K562 (cell line): ENCODE results near the gene MED20. TPM values are rescaled to one million over a fixed set of nuclear protein-coding genes. Genes with fewer than 3 reads are reported as not detected.

ENCODE experiments used
- ATAC-seq: fragments of 200-7000 bp; cut with Tn5 transposase; 3 replicates; pipeline ENCODE4 v1.9.1; 2020; ENCODE audit warnings: moderate library complexity
- BruUV-seq: library from RNA; stranded (reverse); fragments of 400-500 nt; replicated peaks from 2 replicates; lab custom pipeline; 2021; lab: Mats Ljungman, UMichigan
- CTCF ChIA-PET: fragments of 300-600 bp; formaldehyde crosslinking; extraction: SDS; loops from one replicate; lab custom pipeline; 2021; ENCODE audit warnings: low intra/inter-chr PET ratio; lab: Yijun Ruan, JAX
- POLR2A ChIA-PET: fragments of 300-600, 350-650 bp; sonication (Branson Sonifier 250); formaldehyde crosslinking; extraction: SDS; loops from one replicate; lab custom pipeline; 2021; ENCODE audit warnings: antibody characterized with exemption, inconsistent platforms; lab: Yijun Ruan, JAX
- DNase-seq, 4 experiments: peaks; one replicate each; pipeline versions ENCODE4 v3.0.0 to v3.0.0-alpha.2; 2011 to 2018; ENCODE audit warnings: low spot score in 3 of 4, mixed read lengths in 3 of 4; ENCODE audit errors: extremely low read depth in 1 of 4
- FAIRE-seq: peaks from 2 replicates; lab custom pipeline; 2011; peaks lifted over from hg19 to GRCh38; lab: Jason Lieb, UNC
- H2AFZ ChIP-seq: 2 replicates; pipeline ENCODE4 v1.6.0; 2011; ENCODE audit warnings: low read depth, low read length, control low read depth, inconsistent platforms
- H3K27ac ChIP-seq: fragments of 200-600 bp; 3 replicates; pipeline ENCODE4 v1.8.0; 2011; ENCODE audit warnings: low read depth, mild to moderate bottlenecking, control low read depth, inconsistent platforms, low read length, moderate library complexity, mixed read lengths; ENCODE audit errors: extremely low read depth
- H3K27me3 ChIP-seq, 2 experiments: fragments of 300-600 bp in 1 of 2; 2 replicates in 1 of 2; 3 replicates in 1 of 2; pipeline versions ENCODE4 v1.6.0 to v1.8.0; 2011; ENCODE audit warnings: inconsistent platforms in 2 of 2, low read length in 2 of 2, mild to moderate bottlenecking in 1 of 2, mixed read lengths in 1 of 2, moderate library complexity in 1 of 2; ENCODE audit not compliant: control insufficient read depth in 2 of 2, insufficient read depth in 2 of 2
- H3K36me3 ChIP-seq: fragments of 300-600 bp; 3 replicates; pipeline ENCODE4 v1.8.0; 2011; ENCODE audit warnings: mild to moderate bottlenecking, low read length, inconsistent platforms; ENCODE audit not compliant: control insufficient read depth, insufficient read depth
- H3K4me1 ChIP-seq, 2 experiments: fragments of 200-600 bp in 1 of 2; replicated peaks in 1 of 2; 2 replicates in 1 of 2; 3 replicates in 1 of 2; pipeline versions ENCODE4 v1.5.1 to v1.8.0; 2011; ENCODE audit warnings: inconsistent platforms in 2 of 2, low read length in 2 of 2, mild to moderate bottlenecking in 1 of 2, mixed read lengths in 1 of 2, moderate library complexity in 1 of 2; ENCODE audit not compliant: control insufficient read depth in 2 of 2, insufficient read depth in 2 of 2
- H3K4me2 ChIP-seq: 2 replicates; pipeline ENCODE4 v1.6.1; 2011; ENCODE audit warnings: low read length, control low read depth, inconsistent platforms, mixed read lengths; ENCODE audit not compliant: insufficient read depth
- H3K4me3 ChIP-seq: fragments of 200-600 bp; sonication (generic), shearing (Covaris generic); 2 replicates; pipeline ENCODE4 v1.5.1; 2016; ENCODE audit warnings: control low read depth, inconsistent platforms
- H3K79me2 ChIP-seq: fragments of 200-600 bp; 3 replicates; pipeline ENCODE4 v1.8.0; 2011; ENCODE audit warnings: low read length, inconsistent platforms; ENCODE audit not compliant: control insufficient read depth, insufficient read depth
- H3K9ac ChIP-seq, 2 experiments: 2 replicates each; pipeline versions ENCODE4 v1.6.0 to v1.6.1; 2011; ENCODE audit warnings: low read depth in 2 of 2, low read length in 2 of 2, control low read depth in 1 of 2, inconsistent platforms in 1 of 2, mild to moderate bottlenecking in 1 of 2, mixed read lengths in 1 of 2; ENCODE audit not compliant: insufficient read depth in 1 of 2
- H3K9me1 ChIP-seq: one replicate; pipeline ENCODE4 v1.6.0; 2011; ENCODE audit warnings: inconsistent platforms, mild to moderate bottlenecking, low read length, moderate library complexity; ENCODE audit not compliant: control insufficient read depth, insufficient read depth
- H3K9me3 ChIP-seq: replicated peaks from 2 replicates; pipeline ENCODE4 v1.5.1; 2011; ENCODE audit warnings: low read depth, low read length, inconsistent platforms; ENCODE audit not compliant: control insufficient read depth, insufficient read depth
- H4K20me1 ChIP-seq: replicated peaks from 2 replicates; pipeline ENCODE4 v1.6.1; 2011; ENCODE audit warnings: low read length, inconsistent platforms, mixed read lengths; ENCODE audit not compliant: control insufficient read depth, insufficient read depth
- CEBPG ChIP-seq, 3 experiments: fragments of 200-800 bp in 1 of 3; sonication (Bioruptor generic) in 1 of 3; sonication (generic) in 1 of 3; formaldehyde crosslinking in 1 of 3; IDR thresholded peaks in 2 of 3; conservative IDR thresholded peaks in 1 of 3; 2 replicates each; pipeline versions ENCODE4 v1.6.1 to v1.8.0; 2016 to 2022; ENCODE audit warnings: missing compliant biosample characterization in 2 of 3, missing genetic modification characterization in 2 of 3, mild to moderate bottlenecking in 1 of 3, missing genetic modification reagents in 1 of 3
- WGBS: fragments of 100-300 bp; shearing (Covaris generic); methylation state at CpG from one replicate; pipeline ENCODE4 v1.1.6; 2016; ENCODE audit warnings: low coverage, mixed read lengths; ENCODE audit not compliant: insufficient coverage; ENCODE audit errors: missing lambda C conversion rate; 5-methylcytosine and 5-hydroxymethylcytosine counted together
- in situ Hi-C: fragments of 300-500 bp; cut with MboI; formaldehyde crosslinking; loops from 4 replicates; pipeline ENCODE4 v1.15.0; 2018; ENCODE audit warnings: inconsistent platforms, mixed read lengths
- intact Hi-C: fragments of 100-400 bp; cut with micrococcal nuclease; formaldehyde crosslinking; loops from 2 replicates; pipeline ENCODE4 v1.14.2; 2022
- polyA plus RNA-seq, 8 experiments: library from polyadenylated mRNA; depleted of rRNA in 4 of 8; stranded (reverse) in 5 of 8; unstranded in 3 of 8; fragments of >200 nt; fragmentation: Nextera tagmentation in 2 of 8; fragmentation: Illumina TruSeq in 1 of 8; extraction: Ambion mirVana in 2 of 8; extraction: Trizol in 1 of 8; gene quantifications; 2 replicates each; pipeline versions ENCODE4 v1.2.1 to v1.2.3, GENCODE V29; 2011 to 2014; ENCODE audit warnings: inconsistent platforms in 1 of 8, missing spikeins in 1 of 8
- total RNA-seq, 7 experiments: library from RNA; depleted of rRNA in 6 of 7; stranded (reverse); fragments of >200 nt in 6 of 7; fragmentation: Illumina TruSeq in 2 of 7; extraction: Trizol in 2 of 7; gene quantifications; 2 replicates each; pipeline versions ENCODE4 v1.2.1 to v1.2.3, GENCODE V29; 2011 to 2021; ENCODE audit warnings: low replicate concordance in 1 of 7
- TF ChIP-seq, protein P1 (sequence below), 2 experiments: fragments of 450-650 bp in 1 of 2; sonication (generic) in 1 of 2; formaldehyde crosslinking in 1 of 2; IDR thresholded peaks in 1 of 2; conservative IDR thresholded peaks in 1 of 2; 2 replicates each; pipeline versions ENCODE4 v1.6.1 to v1.8.1; 2016 to 2023; ENCODE audit warnings: mild to moderate bottlenecking in 2 of 2, moderate library complexity in 2 of 2, inconsistent platforms in 1 of 2, missing genetic modification reagents in 1 of 2
- TF ChIP-seq, protein P2 (sequence below): fragments of 250-450 bp; sonication (Bioruptor Pico); IDR thresholded peaks from 2 replicates; pipeline ENCODE4 v1.4.0; 2020; ENCODE audit warnings: mild to moderate bottlenecking
- TF ChIP-seq, protein P3 (sequence below), 2 experiments: fragments of 450-650 bp in 1 of 2; sonication (generic) in 1 of 2; formaldehyde crosslinking in 1 of 2; IDR thresholded peaks; 2 replicates each; pipeline versions ENCODE4 v1.7.1 to v1.9.0; 2016 to 2022; ENCODE audit warnings: inconsistent platforms in 1 of 2, mild to moderate bottlenecking in 1 of 2, missing genetic modification reagents in 1 of 2

MED20 gene
- total and polyA plus RNA-seq, 9 of the 15 experiments (the other 6 are each of a cell fraction or from before 2014, with no cell fraction given): 27.3 to 80.9 (median 46.0) TPM

DNA sequence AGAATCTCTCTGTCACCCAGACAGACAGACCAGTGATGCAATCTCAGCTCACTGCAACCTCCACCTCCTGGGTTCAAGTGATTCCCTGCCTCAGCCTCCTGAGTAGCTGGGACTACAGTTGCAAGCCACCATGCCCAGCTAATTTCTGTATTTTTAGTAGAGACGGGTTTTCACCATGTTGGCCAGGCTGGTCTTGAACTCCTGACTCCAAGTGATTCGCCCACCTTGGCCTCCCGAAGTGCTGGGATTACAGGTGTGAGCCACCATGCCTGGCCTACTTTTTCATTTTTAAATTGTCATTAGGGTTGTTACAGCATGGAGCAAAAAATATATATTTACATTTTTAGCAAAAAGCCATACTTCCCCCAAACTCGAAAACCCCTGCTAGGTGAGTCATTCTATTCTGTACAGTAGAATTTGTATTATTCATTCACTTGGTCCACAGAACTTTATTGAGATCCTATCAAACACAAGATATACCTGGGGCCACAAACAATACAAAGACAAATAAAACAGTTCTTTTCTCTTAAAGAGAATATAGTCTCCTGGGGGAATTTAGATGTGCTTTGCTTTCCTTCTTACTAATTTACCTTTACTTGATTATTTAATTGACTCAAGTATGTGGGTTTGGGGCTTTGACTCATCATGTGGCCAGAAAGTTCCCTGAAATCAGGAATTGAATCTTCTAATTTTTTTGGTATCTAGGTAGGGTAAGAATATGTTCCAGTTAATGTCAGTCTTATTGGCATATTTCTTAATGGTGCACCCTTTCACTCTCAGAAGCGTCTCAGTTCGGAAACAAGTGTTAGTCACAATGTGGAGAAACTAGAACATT, 37.3 kb upstream of the MED20 start:
- ChIA-PET CTCF (no interaction called here), POLR2A (interaction anchor here (0.6 to 1.0 kb wide), 4 partner anchors 14 to 71 kb away, joined by 3 to 4 read pairs (median 4); partner anchors contain the start of gene CCND3)
- BruUV-seq: no TSS peak
- Histone ChIP-seq H3K79me2 (no peaks in the 10 kb centered on the region; the same call in 2 of the 3 replicates), H3K4me3 (no peak overlapping the region), H3K27ac (no peak overlapping the region), H3K9ac (no peak overlapping the region; a peak in 1 of 4 replicates), H2AFZ (no peak overlapping the region), H3K27me3 (no peaks in the 10 kb centered on the region), H4K20me1 (no peaks in the 10 kb centered on the region), H3K4me1 (peaks cover 56 to 65% of the 10 kb centered on the region in 2 experiments), H3K36me3 (no peaks in the 10 kb centered on the region), H3K9me3 (no peaks in the 10 kb centered on the region), H3K9me1 (no peaks in the 10 kb centered on the region), H3K4me2 (no peak overlapping the region)
- no peak for DNase-seq
- FAIRE-seq: no peak
- intact Hi-C loops (no loop called here), in situ Hi-C loops (no loop called here)
- ATAC-seq: no peak
- TF ChIP-seq, protein P1, sequence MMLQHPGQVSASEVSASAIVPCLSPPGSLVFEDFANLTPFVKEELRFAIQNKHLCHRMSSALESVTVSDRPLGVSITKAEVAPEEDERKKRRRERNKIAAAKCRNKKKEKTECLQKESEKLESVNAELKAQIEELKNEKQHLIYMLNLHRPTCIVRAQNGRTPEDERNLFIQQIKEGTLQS (IDR thresholded peaks at IDR 0.05): peak; percentile 82
- TF ChIP-seq, protein P1 (CRISPR knock-in tag; conservative IDR thresholded peaks at IDR 0.05): no peak
- TF ChIP-seq, protein P2, sequence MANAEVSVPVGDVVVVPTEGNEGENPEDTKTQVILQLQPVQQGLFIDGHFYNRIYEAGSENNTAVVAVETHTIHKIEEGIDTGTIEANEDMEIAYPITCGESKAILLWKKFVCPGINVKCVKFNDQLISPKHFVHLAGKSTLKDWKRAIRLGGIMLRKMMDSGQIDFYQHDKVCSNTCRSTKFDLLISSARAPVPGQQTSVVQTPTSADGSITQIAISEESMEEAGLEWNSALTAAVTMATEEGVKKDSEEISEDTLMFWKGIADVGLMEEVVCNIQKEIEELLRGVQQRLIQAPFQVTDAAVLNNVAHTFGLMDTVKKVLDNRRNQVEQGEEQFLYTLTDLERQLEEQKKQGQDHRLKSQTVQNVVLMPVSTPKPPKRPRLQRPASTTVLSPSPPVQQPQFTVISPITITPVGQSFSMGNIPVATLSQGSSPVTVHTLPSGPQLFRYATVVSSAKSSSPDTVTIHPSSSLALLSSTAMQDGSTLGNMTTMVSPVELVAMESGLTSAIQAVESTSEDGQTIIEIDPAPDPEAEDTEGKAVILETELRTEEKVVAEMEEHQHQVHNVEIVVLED (CRISPR knock-in tag): no peak
- TF ChIP-seq, protein P3, sequence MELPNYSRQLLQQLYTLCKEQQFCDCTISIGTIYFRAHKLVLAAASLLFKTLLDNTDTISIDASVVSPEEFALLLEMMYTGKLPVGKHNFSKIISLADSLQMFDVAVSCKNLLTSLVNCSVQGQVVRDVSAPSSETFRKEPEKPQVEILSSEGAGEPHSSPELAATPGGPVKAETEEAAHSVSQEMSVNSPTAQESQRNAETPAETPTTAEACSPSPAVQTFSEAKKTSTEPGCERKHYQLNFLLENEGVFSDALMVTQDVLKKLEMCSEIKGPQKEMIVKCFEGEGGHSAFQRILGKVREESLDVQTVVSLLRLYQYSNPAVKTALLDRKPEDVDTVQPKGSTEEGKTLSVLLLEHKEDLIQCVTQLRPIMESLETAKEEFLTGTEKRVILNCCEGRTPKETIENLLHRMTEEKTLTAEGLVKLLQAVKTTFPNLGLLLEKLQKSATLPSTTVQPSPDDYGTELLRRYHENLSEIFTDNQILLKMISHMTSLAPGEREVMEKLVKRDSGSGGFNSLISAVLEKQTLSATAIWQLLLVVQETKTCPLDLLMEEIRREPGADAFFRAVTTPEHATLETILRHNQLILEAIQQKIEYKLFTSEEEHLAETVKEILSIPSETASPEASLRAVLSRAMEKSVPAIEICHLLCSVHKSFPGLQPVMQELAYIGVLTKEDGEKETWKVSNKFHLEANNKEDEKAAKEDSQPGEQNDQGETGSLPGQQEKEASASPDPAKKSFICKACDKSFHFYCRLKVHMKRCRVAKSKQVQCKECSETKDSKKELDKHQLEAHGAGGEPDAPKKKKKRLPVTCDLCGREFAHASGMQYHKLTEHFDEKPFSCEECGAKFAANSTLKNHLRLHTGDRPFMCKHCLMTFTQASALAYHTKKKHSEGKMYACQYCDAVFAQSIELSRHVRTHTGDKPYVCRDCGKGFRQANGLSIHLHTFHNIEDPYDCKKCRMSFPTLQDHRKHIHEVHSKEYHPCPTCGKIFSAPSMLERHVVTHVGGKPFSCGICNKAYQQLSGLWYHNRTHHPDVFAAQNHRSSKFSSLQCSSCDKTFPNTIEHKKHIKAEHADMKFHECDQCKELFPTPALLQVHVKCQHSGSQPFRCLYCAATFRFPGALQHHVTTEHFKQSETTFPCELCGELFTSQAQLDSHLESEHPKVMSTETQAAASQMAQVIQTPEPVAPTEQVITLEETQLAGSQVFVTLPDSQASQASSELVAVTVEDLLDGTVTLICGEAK (IDR thresholded peaks at IDR 0.05): peak; percentile 66
- TF ChIP-seq, protein P3 (CRISPR knock-in tag; IDR thresholded peaks at IDR 0.05): no peak
- peak; percentile 42; the same call in 1 of the 2 replicates for TF ChIP-seq CEBPG (CRISPR knock-in tag; IDR thresholded peaks at IDR 0.05)
- TF ChIP-seq CEBPG (tag; conservative IDR thresholded peaks at IDR 0.05 in 1 of 2, IDR thresholded peaks at IDR 0.05 in 1 of 2): 0 out of 4 replicates have a peak, but pooled peaks of 1 of the 2 experiments have one; percentile 40
- 86% methylated on average over 6 of the region's 6 CpGs for WGBS
